HL-60/S4 (cell line): ENCODE measurements around the gene SLCO3A1.

ENCODE experiments used
- in situ Hi-C: fragments of 300-500 bp; cut with MboI; formaldehyde crosslinking; loops from 2 replicates; pipeline ENCODE4 v1.14.3; 2022; ENCODE audit warnings: low sequenced_read_pairs

Gene SLCO3A1

GRCh38 chr15:92091155-92091734 lies 237.7 kb downstream of the SLCO3A1 start:
- in situ Hi-C loops = loop anchor here (10.0 kb wide), 1 partner anchor 624 kb away; no protein-coding TSS in a partner anchor

GRCh38 chr15:92092289-92093105 lies 239.0 kb downstream of the SLCO3A1 start:
- in situ Hi-C loops = loop anchor here (10.0 kb wide), 1 partner anchor 622 kb away; no protein-coding TSS in a partner anchor

GRCh38 chr15:92095693-92096092 lies 242.2 kb downstream of the SLCO3A1 start:
- in situ Hi-C loops = loop anchor here (10.0 kb wide), 1 partner anchor 619 kb away; no protein-coding TSS in a partner anchor

DNA sequence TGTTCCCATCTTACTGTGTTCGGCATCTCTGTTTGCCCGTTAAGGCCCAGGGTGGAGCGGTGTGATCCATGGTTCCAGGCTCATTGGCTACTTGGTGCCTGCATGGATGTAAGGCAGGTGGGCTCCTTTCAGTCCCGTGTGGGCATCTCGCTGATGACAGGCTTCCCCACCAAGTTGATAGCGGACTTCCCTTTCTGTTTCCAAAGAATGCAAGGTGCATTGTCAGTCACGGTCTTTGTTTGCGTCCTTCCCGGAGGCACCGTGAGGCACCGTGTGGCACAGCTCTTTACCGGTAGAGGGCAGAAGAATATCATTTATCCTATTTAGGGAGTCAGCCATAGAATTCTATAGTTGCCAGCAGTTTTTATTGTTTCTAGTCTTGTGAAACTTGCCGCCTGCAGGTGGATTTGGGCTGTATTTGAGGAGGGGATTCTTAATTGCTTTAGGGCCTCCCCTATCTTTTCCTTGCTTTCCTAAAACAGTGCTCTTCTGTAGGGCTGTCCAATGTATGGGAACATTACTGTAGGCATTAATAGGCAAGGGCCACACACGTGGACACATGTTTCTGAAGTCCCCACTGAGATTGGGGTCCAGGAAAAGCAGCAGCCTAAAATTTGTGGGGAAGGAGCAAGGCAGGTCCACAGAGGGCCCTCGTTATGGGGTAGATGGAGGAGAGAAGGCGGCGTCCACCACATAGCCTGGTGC lies 244.1 kb downstream of the SLCO3A1 start:
- in situ Hi-C loops = loop anchor here (10.0 kb wide), 1 partner anchor 617 kb away; no protein-coding TSS in a partner anchor

GRCh38 chr15:92098869-92099268 lies 245.4 kb downstream of the SLCO3A1 start:
- in situ Hi-C loops = loop anchor here (10.0 kb wide), 1 partner anchor 616 kb away; no protein-coding TSS in a partner anchor

GRCh38 chr15:92100301-92100700 lies 246.8 kb downstream of the SLCO3A1 start:
- in situ Hi-C loops = no loop called here

DNA sequence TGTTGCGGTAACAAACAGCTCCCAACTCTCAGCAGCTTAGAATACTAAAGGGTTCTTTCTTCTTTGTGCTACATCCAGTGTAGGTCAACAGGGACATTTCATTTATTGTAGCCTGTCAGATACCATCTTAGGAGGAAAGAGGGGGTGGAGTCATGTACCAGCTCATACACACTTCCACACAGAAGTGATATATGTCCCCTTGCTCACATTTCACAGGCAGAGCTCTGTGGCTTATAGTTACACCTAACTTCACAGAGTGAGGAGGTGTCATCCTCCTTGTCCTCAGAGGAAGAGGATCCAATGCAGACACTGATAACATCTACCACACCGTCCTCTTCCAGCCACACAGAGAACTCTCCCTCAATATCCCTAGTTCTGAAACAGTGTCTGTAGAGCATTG lies 247.2 kb downstream of the SLCO3A1 start:
- in situ Hi-C loops = no loop called here

DNA sequence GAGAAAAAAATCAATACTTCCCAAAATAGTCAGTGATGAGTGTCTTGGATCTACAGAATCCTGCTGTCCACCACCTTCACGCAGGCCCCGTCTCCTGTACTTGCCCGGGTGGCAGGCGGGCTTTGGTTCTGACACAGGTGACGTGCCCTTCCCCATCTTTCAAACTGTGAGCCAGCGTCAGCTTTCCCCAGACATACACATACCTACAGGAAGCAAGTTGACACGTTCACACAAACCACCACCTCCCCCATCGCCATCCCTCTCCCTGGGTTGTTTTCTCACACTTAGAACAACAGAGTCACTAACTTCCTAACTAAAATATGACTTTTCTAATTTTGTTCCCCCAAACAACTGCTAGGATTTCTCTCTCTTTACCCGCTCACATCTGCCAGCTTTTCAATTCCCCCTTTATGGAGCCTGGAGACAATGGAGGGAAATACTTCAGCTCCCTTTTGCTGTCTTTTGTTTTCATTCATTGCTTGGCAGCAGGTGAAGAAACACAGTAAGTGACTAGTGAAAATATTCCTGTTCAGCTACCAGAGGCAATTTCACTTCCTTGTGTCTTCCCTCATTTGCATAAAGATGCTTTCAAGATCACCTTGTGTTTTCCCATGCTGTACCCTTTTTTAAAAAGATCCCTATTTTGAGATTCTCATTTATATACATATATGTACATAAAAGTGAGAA lies 248.3 kb downstream of the SLCO3A1 start:
- in situ Hi-C loops = no loop called here

GRCh38 chr15:92102395-92102755 lies 248.9 kb downstream of the SLCO3A1 start:
- in situ Hi-C loops = no loop called here

GRCh38 chr15:92104072-92104471 lies 250.6 kb downstream of the SLCO3A1 start:
- in situ Hi-C loops = no loop called here

GRCh38 chr15:92105611-92106010 lies 252.1 kb downstream of the SLCO3A1 start:
- in situ Hi-C loops = no loop called here

GRCh38 chr15:92107510-92107909 lies 254.0 kb downstream of the SLCO3A1 start:
- in situ Hi-C loops = no loop called here

DNA sequence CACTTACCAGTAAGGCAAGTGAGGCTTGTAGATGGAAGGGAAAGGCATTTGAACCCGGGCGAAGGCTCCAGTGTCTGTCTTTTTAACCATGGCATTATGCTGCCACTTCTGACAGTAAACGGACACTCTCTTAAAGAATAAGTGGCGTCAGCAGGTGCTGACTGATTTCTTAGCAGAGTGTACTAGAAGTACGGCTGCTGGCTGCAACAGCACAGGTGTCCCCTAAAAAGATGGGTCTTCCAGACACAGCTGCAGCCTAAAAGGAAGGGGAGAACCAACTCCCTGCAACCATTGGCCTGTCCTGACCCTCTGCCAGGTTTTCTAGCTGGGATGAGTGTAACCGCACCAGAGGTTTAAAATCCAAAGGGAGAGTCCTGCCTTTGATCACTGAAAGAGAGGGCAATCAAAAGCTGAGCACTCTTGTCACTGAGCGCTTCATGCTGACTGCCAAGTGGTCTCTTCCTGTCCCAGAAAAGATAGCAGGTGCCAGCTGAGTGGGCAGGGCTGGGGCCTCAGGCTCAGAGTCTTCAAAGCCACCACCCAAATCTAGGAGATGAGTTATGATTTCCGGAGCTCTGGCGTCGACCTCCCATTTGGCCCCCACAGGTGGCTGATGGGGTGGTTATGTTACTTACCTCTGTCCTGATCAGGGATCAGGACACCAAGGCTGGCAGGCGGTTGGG lies 255.8 kb downstream of the SLCO3A1 start:
- in situ Hi-C loops = no loop called here

DNA sequence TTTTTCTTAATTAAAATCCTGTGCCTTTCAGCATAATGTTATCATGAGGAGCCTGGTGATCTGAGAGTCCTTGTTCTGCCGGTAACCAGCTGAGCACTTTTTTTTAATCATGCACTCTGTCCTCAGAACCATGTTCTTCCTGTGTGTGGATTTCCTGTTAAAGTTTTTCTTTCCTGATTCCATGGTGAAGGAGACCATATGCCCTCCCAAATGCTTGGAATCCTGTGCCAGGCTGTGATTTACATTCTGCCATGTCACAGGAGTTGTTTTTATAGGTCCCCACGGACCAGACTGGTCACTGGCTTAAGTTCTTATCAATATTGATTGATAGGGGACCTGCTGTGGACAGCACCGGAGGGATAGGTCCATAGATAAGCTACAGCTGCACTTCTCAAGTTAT lies 257.8 kb downstream of the SLCO3A1 start:
- in situ Hi-C loops = no loop called here

DNA sequence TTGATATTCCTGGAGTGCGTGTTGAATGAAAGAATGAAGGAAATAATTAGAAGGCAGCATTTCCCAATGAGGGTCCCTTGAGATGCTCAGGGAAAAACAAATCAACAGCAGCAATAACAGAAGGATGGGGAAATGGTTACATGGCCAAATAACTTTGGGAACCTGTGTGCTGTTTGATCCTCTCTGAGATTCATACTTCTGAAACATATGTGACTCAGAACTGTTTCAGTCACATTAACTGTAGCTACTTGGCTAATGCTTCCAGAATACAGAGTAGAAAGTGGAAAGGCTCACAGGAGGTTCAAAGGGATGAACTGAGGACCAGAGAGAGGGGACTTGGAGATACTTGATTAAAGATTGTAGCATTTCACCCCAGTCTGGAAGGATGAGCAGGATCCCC lies 258.2 kb downstream of the SLCO3A1 start:
- in situ Hi-C loops = no loop called here

- in situ Hi-C loops = no loop called here
These were observed 258.7 kb downstream of the SLCO3A1 start for GRCh38 chr15:92112180-92112579.

- in situ Hi-C loops = no loop called here
These were observed 259.2 kb downstream of the SLCO3A1 start for GRCh38 chr15:92112711-92113110.

DNA sequence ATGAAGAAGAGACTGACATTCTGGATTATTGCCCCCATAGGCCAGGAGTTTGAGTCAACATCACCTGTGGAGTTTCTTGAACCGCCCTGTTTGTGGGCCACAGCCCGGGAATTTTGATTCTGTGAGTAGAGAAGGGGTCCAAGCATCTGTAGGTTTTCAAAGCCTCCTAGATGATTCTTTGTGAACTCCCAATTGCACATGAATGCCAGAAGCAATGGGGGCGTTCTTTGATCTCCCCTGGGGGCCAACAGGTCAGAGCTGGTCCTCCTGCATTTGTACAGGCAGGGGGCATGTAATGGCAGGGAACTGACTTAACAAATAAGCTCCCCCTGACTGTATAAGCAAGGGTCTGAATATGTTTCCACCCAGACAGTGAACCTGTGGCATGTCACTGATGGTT lies 260.3 kb downstream of the SLCO3A1 start:
- in situ Hi-C loops = no loop called here

GRCh38 chr15:92115834-92116233 lies 262.3 kb downstream of the SLCO3A1 start:
- in situ Hi-C loops = no loop called here

DNA sequence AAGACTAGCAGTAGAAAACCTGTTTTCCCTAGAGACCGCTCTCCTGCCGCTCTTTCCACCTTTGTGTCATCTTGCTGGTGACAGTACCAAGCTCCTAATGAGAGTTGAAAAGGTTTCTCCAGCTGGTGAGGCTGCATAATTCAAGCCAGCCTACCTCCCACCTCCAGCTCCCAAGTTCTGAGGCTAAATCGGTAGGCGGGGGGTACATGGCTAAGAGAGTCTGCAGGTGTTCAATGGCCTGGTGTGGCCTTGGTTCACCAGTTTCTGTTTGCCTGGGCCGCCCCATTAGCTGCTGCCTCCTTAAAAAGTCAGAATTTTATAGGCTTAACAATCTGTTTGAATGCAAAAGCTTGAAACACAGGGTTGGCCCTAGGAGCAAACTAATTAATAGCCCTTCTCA lies 262.8 kb downstream of the SLCO3A1 start:
- in situ Hi-C loops = no loop called here
